Activated T-cell treated with anti-CD3 and anti-CD28 coated beads, Interleukin-2, amount 50 U/mL, for 4 hours (primary cell): ENCODE results near the gene ACP4. TPM values are rescaled to one million over a fixed set of nuclear protein-coding genes. Genes with fewer than 3 reads are reported as not detected.

Experiments used
- ATAC-seq, 2 donors: fragments of 200-7000 bp; cut with Tn5 transposase; one replicate each; pipeline ENCODE4 v1.10.0; 2021
- DNase-seq: peaks from one replicate; pipeline ENCODE4 v3.0.0-alpha.2; 2020
- H3K27me3 Mint-ChIP-seq: one replicate; pipeline ENCODE4 v1.8.0; 2021; ENCODE audit warnings: low read depth, mixed read lengths
- H3K36me3 Mint-ChIP-seq: one replicate; pipeline ENCODE4 v1.8.0; 2022; ENCODE audit warnings: mixed read lengths; ENCODE audit not compliant: insufficient read depth
- H3K4me1 Mint-ChIP-seq: one replicate; pipeline ENCODE4 v1.8.0; 2021; ENCODE audit warnings: low read depth, mixed read lengths
- H3K4me3 Mint-ChIP-seq: one replicate; pipeline ENCODE4 v1.8.0; 2021; ENCODE audit warnings: mild to moderate bottlenecking, moderate library complexity, mixed read lengths
- H3K9me3 Mint-ChIP-seq: one replicate; pipeline ENCODE4 v1.8.0; 2021; ENCODE audit warnings: mixed read lengths
- total RNA-seq, 3 donors: library from RNA; stranded (reverse); gene quantifications; one replicate each; pipeline ENCODE4 v1.2.1, GENCODE V29; 2021

ACP4 gene
- total RNA-seq, 3 donors from 2014 or later: not detected

DNA sequence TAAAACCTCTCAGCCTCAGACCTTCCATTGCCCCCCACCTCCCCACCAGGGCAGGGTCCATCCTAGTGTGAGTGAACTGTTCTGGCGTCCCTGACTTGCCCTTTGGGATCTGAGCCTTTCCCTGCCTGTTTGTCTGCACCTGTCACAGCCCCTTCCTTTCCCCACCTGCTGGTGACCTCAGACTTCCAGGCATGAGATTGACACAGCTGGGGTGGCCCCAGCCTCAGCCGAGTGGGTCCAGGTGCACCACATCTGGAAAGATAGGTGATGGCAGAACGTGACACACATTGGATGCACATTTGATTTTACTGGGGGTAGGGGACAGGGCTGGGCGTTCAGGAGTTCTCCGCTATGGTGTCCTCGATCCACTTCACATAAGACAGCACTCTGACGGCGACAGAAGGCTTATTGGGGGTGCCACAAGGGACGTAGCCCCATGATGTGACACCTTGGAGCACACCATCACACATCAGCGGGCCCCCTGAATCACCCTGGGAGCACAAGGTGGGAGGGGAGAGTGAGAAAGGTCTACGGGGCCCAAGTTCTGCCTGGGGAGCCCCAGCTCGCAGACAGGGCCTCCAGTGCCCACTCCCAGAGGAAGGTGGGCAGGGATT is 28.8 kb downstream of the ACP4 start:
- ATAC-seq (no peak), DNase-seq (no peak)
- peak overlapping the region; percentile 74 for H3K4me3 Mint-ChIP-seq
- H3K9me3 Mint-ChIP-seq: no peaks in the 10 kb centered on the region
- peaks cover 37% of the 10 kb centered on the region for H3K4me1 Mint-ChIP-seq
- no peaks in the 10 kb centered on the region for H3K36me3 Mint-ChIP-seq
- H3K27me3 Mint-ChIP-seq: peaks cover 76% of the 10 kb centered on the region

- ATAC-seq (no peak), DNase-seq (no peak)
- H3K4me3 Mint-ChIP-seq: no peak overlapping the region
- H3K36me3 Mint-ChIP-seq: no peaks in the 10 kb centered on the region
- no peaks in the 10 kb centered on the region for H3K9me3 Mint-ChIP-seq
- H3K4me1 Mint-ChIP-seq: peaks cover 37% of the 10 kb centered on the region
- peaks cover 73% of the 10 kb centered on the region for H3K27me3 Mint-ChIP-seq
These were observed 29.4 kb downstream of the ACP4 start for GRCh38 chr19:50819636-50820035.

DNA sequence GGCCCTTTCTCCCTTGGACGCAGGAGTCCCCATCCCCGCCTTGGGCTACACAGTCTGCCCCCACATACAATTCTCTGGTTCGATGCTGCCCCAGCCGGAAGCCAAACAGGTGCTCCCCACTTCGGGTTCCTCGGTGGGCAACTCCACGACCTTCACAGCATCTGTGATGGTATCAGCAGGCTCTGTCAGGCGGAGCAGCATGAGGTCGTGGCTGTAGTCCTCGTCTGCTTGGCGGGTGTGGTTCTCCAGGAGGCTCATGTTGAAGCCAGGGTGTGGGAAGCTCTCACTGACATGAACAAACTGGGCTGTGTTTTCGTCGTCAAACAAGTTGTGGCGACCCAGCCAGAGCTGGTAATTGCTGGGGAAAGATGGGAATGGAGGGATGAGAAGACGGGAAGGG is 29.9 kb downstream of the ACP4 start:
- H3K4me1 Mint-ChIP-seq: peaks cover 37% of the 10 kb centered on the region
- peaks cover 73% of the 10 kb centered on the region for H3K27me3 Mint-ChIP-seq
- DNase-seq (no peak), ATAC-seq (no peak)
- no peak overlapping the region for H3K4me3 Mint-ChIP-seq
- no peaks in the 10 kb centered on the region for H3K9me3 Mint-ChIP-seq
- no peaks in the 10 kb centered on the region for H3K36me3 Mint-ChIP-seq

DNA sequence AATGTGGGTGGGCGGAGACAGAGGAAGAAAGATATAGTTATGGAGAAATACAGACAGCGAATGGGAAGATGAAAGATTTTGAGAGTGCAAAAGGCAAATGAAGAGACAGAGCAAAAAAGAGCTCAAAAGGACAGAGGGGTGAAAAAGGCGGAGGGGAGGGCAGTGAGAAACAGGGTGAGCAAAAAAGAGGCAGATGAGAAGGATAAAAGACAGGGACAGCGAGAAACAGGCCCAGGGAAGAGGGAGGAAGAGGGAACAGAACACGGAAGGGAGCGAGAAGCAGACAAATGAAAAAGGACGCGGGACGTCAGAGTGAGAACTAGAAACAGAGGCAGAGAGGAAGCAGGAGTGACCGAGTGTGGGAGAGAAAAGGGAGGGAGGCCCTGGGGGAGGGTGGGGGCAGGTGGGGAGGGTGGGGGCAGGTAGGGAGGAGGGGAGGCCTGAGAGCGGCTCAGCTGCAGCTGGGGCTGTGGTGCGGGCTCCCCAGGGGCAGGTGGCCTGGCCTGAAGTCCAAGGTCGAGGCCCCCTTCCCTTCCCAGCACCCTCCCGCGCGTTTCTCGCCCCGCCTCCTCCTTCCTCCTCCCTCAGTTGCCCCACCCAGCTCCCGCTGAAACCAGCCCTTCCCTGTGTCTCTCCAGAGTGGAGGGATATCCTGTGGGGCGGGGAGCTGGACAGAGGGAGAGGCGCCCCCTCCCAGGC is 30.5 kb downstream of the ACP4 start:
- Mint-ChIP-seq H3K4me3 (peak overlapping the region; percentile 1), H3K27me3 (peaks cover 69% of the 10 kb centered on the region), H3K36me3 (no peaks in the 10 kb centered on the region), H3K4me1 (peaks cover 37% of the 10 kb centered on the region), H3K9me3 (no peaks in the 10 kb centered on the region)
- DNase-seq: no peak
- no peak for ATAC-seq

DNA sequence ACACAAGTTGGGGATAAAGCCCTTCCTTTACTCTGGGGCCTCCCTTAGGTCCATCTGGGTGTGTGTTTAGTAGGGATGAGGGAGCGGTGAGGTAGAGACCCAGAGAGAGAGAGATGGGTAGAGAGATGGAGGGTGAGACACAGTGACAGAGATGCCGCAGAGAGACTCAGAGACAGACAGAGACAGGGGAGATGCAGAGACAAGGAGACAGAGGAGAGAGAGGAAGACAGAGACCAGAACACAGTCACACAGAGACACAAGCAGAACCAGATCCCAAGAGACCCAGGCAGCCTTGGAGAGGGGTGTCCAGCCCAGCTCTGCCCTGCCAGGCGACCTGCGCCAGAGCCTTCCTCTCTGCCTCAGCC is 31.0 kb downstream of the ACP4 start:
- H3K4me3 Mint-ChIP-seq: no peak overlapping the region
- DNase-seq: no peak
- peaks cover 36% of the 10 kb centered on the region for H3K4me1 Mint-ChIP-seq
- ATAC-seq: no peak
- no peaks in the 10 kb centered on the region for H3K9me3 Mint-ChIP-seq
- no peaks in the 10 kb centered on the region for H3K36me3 Mint-ChIP-seq
- H3K27me3 Mint-ChIP-seq: peaks cover 66% of the 10 kb centered on the region

DNA sequence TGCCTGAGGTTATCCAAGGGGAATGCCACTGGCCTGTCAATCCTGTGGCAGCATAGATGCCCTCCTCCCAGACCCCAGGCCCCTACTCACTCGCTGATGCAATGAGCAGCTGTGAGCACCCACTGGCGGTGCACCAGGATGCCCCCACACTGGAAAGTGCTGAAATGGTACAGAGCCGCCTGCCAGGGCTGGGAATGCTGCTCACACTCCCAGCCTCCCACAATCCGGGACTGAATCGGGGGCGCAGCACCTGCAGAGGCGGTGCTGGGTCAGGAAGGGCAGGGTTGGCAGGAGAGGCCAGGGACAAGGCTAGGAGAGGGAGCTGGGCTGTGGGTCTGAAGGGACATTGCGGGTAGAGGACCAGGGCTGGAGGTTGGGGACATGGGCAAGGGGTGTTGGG is 31.4 kb downstream of the ACP4 start:
- H3K4me3 Mint-ChIP-seq: no peak overlapping the region
- DNase-seq (no peak), ATAC-seq (no peak)
- H3K36me3 Mint-ChIP-seq: no peaks in the 10 kb centered on the region
- H3K4me1 Mint-ChIP-seq: peaks cover 33% of the 10 kb centered on the region
- peaks cover 65% of the 10 kb centered on the region for H3K27me3 Mint-ChIP-seq
- H3K9me3 Mint-ChIP-seq: no peaks in the 10 kb centered on the region

DNA sequence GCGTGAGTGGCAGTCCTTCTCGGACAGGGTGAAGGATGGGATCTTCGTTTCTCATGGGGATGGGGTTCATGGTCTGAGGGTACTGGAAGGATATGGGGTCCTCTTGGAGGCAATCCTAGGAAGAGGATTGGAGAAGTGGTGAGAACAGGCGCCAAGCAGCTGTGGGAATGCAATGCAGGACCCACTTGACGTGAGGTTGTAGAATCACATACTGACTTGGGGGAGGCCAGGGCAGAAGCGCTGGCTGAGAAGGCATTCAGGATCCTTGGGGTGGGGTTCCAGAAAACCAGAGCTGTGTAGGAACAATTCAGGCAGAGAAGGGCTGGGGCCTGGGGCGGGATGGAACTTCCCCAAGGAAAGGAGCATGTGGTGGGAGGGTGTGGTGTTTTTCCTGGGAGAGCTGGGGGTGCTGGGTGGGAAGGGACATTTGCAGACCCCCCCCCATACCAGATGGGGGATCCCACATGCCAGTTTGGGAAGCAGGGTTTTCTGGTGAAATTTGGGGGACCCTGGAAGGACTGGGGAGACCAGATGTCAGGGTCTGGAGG is 32.5 kb downstream of the ACP4 start:
- Mint-ChIP-seq H3K4me3 (no peak overlapping the region), H3K27me3 (peaks cover 63% of the 10 kb centered on the region), H3K9me3 (no peaks in the 10 kb centered on the region), H3K4me1 (peaks cover 24% of the 10 kb centered on the region), H3K36me3 (no peaks in the 10 kb centered on the region)
- ATAC-seq: no peak
- DNase-seq: no peak

GRCh38 chr19:50823389-50824042 is 33.3 kb downstream of the ACP4 start, which contains the start of gene KLK1:
Gene KLK1, minus strand, starts transcription at chr19:50823787. Its CDS starts 39 bp downstream, at chr19:50823748.
- Mint-ChIP-seq H3K4me3 (no peak within 1 kb of the TSS), H3K4me1 (peaks cover 19% of the 10 kb centered on the region), H3K36me3 (no peaks in the 10 kb centered on the region), H3K27me3 (peaks cover 65% of the 10 kb centered on the region), H3K9me3 (no peaks in the 10 kb centered on the region)
- DNase-seq (no peak), ATAC-seq (no peak)

- Mint-ChIP-seq H3K4me3 (no peak overlapping the region), H3K27me3 (peaks cover 49% of the 10 kb centered on the region), H3K9me3 (no peaks in the 10 kb centered on the region), H3K4me1 (no peaks in the 10 kb centered on the region), H3K36me3 (no peaks in the 10 kb centered on the region)
- no peak for DNase-seq
- ATAC-seq: no peak
These were observed 36.5 kb downstream of the ACP4 start for GRCh38 chr19:50826492-50827240.

- no peak overlapping the region for H3K4me3 Mint-ChIP-seq
- ATAC-seq (no peak), DNase-seq (no peak)
- H3K4me1 Mint-ChIP-seq: no peaks in the 10 kb centered on the region
- H3K9me3 Mint-ChIP-seq: no peaks in the 10 kb centered on the region
- H3K27me3 Mint-ChIP-seq: peaks cover 47% of the 10 kb centered on the region
- no peaks in the 10 kb centered on the region for H3K36me3 Mint-ChIP-seq
These were observed 37.3 kb downstream of the ACP4 start for GRCh38 chr19:50827476-50827875.

DNA sequence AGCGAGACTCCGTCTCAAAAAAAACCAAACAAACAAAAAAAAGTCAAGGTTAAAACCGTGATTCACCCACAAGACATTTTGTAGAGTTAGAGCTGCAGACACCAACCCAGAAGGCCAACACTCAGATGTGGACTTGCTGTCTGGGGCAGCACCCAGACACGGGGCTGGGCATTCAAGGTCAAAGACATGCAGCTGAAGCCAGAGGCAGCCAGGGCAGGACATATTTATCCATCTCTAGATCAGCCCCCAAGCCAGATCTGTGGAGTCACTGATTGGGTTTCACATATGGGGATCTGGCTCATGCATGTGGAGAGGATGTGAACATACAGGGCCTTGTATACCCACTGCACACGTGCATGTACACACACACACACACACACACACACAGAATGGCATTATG is 39.6 kb downstream of the ACP4 start:
- Mint-ChIP-seq H3K27me3 (peaks cover 52% of the 10 kb centered on the region), H3K4me3 (no peak overlapping the region), H3K36me3 (no peaks in the 10 kb centered on the region), H3K4me1 (no peaks in the 10 kb centered on the region), H3K9me3 (no peaks in the 10 kb centered on the region)
- no peak for ATAC-seq
- no peak for DNase-seq

DNA sequence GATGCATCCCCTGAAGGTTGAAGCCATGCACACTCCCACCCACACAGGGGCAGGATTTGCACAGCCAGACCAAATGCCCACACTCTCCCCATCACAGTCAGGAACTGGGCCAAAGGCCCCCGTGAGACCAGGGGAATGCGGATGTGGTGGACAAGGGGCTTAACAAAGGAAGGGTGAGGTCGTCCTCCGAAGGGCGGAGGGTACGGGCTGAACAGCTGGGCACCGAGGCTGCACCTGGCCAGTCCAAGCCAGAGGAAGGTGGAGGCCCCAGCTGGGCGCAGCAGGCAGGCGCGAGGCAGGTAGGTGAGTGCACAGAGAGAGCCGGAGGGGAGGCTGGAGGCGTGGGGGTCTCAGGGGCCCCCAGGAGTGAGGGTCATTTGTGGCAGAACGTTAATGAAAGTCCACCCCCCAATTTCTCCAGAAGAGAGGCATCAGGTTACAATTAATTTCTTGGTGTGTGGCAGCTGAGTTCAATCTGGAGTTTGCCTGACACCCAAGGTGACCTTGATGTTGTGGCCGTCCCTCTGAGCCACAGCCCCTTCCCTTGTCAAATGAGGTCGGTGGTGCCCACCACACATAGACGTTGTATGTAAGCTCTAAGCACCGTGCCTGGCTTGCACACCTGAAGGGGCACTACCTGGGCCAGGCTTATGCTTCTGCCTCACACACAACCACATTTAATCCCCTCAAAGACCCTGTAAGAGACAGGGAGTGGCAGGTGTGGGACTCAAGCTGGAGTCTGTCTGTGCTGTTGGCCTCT is 40.2 kb downstream of the ACP4 start:
- DNase-seq: no peak
- H3K36me3 Mint-ChIP-seq: no peaks in the 10 kb centered on the region
- peaks cover 55% of the 10 kb centered on the region for H3K27me3 Mint-ChIP-seq
- no peak overlapping the region for H3K4me3 Mint-ChIP-seq
- H3K4me1 Mint-ChIP-seq: peaks cover 4% of the 10 kb centered on the region
- no peaks in the 10 kb centered on the region for H3K9me3 Mint-ChIP-seq
- no peak for ATAC-seq

- no peak overlapping the region for H3K4me3 Mint-ChIP-seq
- H3K27me3 Mint-ChIP-seq: peaks cover 55% of the 10 kb centered on the region
- no peaks in the 10 kb centered on the region for H3K36me3 Mint-ChIP-seq
- no peaks in the 10 kb centered on the region for H3K9me3 Mint-ChIP-seq
- ATAC-seq: no peak
- peaks cover 4% of the 10 kb centered on the region for H3K4me1 Mint-ChIP-seq
- no peak for DNase-seq
These were observed 40.8 kb downstream of the ACP4 start for GRCh38 chr19:50831026-50831396.

GRCh38 chr19:50832666-50833065 is 42.5 kb downstream of the ACP4 start:
- Mint-ChIP-seq H3K4me1 (peaks cover 9% of the 10 kb centered on the region), H3K36me3 (no peaks in the 10 kb centered on the region), H3K4me3 (no peak overlapping the region), H3K9me3 (no peaks in the 10 kb centered on the region), H3K27me3 (peaks cover 58% of the 10 kb centered on the region)
- no peak for ATAC-seq
- no peak for DNase-seq
